GM12892 (cell line): Measurements from ENCODE around the gene RFPL1.

ENCODE experiments used
- DNase-seq: peaks from one replicate; pipeline ENCODE4 v3.0.0; 2011; ENCODE audit not compliant: insufficient read length
- FAIRE-seq: peaks from 2 replicates; lab custom pipeline; 2011; peaks lifted over from hg19 to GRCh38; lab: Jason Lieb, UNC
- POLR2A ChIP-seq: IDR thresholded peaks from 2 replicates; pipeline ENCODE4 v1.6.1; 2011; ENCODE audit warnings: low read depth, low read length, control low read depth
- POLR2AphosphoS5 ChIP-seq: IDR thresholded peaks from 2 replicates; pipeline ENCODE4 v1.6.1; 2011; ENCODE audit warnings: low read depth, low read length, control low read depth
- TAF1 ChIP-seq: IDR thresholded peaks from 2 replicates; pipeline ENCODE4 v1.6.1; 2011; ENCODE audit warnings: low read depth, mild to moderate bottlenecking, control low read depth, low read length, borderline replicate concordance

RFPL1 gene

DNA sequence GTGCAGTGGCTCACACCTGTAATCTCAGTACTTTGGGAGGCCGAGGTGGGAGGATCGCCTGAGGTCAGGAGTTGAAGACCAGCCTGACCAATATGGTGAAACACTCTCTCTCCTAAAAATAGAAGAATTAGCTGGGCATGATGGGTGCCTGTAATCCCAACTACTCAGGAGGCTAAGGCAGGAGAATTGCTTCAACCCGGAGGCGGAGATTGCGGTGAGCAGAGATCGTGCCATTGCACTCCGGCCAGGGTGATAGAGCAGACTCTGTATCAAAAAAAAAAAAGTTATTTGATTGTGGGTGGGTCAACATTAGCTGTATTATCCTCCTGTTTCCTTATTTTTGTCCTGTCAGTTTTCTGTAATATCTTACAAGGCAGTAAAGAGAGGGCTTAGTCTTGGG lies 11.9 kb upstream of the RFPL1 start:
- DNase-seq (no peak), FAIRE-seq (no peak)
- TF ChIP-seq POLR2A = no peak
- TF ChIP-seq TAF1 = no peak
- TF ChIP-seq POLR2AphosphoS5 = no peak

DNA sequence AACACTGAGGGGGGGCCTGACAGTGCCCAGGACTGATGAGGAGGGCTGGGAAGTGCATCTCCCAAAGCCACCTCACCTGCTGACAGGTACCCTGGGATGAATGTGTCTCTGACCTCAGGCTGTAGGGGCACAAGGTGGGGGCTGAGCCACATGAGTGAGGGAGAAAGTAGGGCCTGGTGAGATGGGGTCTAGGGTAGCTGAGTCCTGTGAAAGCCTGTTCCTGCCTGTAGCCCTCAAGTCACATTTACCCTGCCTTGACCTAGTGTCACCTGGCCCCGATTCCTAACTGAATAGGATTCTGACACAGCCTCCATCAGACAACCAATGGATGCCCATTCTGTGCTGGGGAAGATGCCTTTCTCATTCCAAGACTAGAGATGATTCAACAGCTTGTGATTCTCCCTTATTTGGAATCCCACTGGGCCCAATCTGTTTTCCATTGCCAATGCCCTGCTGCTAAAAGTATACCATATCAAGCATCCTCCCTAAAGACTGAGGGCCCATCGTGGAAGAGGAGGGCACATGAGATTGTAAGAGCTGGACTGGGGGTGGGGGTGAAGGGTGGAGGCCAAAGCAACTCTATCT lies 11.1 kb upstream of the RFPL1 start:
- FAIRE-seq = no peak
- no peak for DNase-seq
- TF ChIP-seq POLR2AphosphoS5 = no peak
- TF ChIP-seq TAF1 = no peak
- no peak for TF ChIP-seq POLR2A

DNA sequence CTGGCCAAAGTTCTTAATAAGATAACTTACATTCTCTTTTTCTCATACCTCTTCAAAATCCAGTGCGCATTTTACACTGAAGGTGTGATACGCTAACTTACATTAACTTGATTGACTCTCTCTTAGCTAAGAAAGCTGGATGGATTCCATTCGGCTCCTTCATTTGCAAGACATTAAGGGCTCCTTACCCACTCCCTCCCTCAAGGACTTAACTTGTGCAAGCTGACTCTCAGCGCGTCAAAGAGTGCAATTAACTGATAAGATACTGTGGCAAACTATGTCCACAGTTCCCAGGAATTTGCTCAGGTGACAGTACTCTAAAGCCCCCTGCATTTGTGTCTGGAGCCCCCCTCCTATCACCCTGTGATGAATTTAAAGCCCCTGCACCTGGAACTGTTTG lies 6.4 kb upstream of the RFPL1 start:
- DNase-seq = no peak
- FAIRE-seq = no peak
- TF ChIP-seq TAF1 (no peak), POLR2AphosphoS5 (no peak), POLR2A (no peak)

- FAIRE-seq = no peak
These were observed 4.5 kb upstream of the RFPL1 start for GRCh38 chr22:29433856-29434255.

DNA sequence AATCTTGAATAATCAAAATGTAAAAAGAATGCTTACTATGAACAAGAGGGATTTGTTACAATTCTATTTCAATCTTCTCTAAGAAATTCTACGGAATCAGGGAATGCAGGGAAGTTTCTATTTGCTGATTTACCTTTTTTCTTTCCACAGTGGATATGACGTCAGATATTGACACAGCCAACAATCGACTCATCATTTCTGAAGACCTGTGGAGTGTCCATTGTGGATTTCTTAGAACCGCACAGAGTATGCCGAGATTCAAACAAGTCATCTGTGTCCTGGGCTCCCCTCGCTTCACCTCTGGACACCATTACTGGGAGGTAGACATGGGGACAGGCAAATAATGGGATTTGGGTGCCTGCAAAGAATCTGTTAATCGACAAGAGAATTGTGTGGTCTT lies 4.1 kb upstream of the RFPL1 start:
- DNase-seq (no peak), FAIRE-seq (no peak)
- TF ChIP-seq POLR2AphosphoS5 (no peak), TAF1 (no peak), POLR2A (no peak)

More at GRCh38 chr22:29433856-29434255, 4.5 kb upstream of the RFPL1 start:
- TF ChIP-seq POLR2A = no peak
- TF ChIP-seq TAF1 = no peak
- TF ChIP-seq POLR2AphosphoS5 = no peak
- no peak for DNase-seq

GRCh38 chr22:29435236-29436136 lies 2.9 kb upstream of the RFPL1 start:
- FAIRE-seq = no peak
- no peak for DNase-seq
- no peak for TF ChIP-seq POLR2AphosphoS5
- no peak for TF ChIP-seq TAF1
- no peak for TF ChIP-seq POLR2A

DNA sequence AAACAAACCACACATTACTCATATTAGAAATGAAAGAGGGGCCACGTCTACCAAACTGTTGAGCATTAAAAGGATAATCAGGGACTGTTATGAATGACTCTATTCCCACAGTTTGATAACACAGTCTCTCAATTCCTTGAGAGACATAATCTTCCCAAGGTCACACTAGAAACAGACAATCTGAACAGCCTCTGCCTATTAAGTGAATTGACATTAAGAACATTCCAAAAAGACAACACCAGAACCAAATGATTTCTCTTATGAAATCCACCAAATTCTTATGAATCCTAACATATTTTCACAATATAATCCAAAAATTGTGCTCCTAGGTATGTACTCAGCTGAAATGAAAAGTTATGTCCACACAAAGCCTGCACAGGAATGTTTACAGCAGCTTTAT lies 4.6 kb downstream of the RFPL1 start:
- TF ChIP-seq TAF1 = no peak
- no peak for TF ChIP-seq POLR2AphosphoS5
- TF ChIP-seq POLR2A = no peak
- no peak for FAIRE-seq
- no peak for DNase-seq

DNA sequence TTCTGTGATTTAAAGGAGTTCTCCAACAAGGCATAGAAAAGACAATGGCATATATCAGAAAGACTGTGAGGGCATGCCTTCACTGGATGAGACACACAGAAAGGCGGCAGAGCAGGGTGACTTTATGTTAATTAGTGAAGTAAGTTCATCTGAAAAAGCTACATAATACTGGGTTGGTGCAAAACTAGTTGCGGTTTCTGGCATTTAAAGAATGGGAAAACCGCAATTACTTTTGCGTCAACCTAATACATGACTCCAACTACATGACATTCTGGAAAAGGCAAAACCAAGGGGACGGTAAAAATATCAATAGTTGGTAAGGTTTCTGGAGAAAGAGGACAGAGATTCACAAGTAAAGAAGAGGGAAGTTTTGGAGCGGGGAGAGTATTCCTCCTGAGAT lies 5.1 kb downstream of the RFPL1 start:
- TF ChIP-seq POLR2A (no peak), TAF1 (no peak), POLR2AphosphoS5 (no peak)
- no peak for DNase-seq
- FAIRE-seq = no peak

- no peak for FAIRE-seq
- DNase-seq = no peak
- TF ChIP-seq POLR2A = no peak
- no peak for TF ChIP-seq TAF1
These were observed 5.7 kb downstream of the RFPL1 start for GRCh38 chr22:29443861-29444792.

GRCh38 chr22:29445508-29445907 lies 7.1 kb downstream of the RFPL1 start:
- no peak for TF ChIP-seq TAF1
- no peak for TF ChIP-seq POLR2AphosphoS5
- no peak for TF ChIP-seq POLR2A
- no peak for DNase-seq
- FAIRE-seq = no peak

DNA sequence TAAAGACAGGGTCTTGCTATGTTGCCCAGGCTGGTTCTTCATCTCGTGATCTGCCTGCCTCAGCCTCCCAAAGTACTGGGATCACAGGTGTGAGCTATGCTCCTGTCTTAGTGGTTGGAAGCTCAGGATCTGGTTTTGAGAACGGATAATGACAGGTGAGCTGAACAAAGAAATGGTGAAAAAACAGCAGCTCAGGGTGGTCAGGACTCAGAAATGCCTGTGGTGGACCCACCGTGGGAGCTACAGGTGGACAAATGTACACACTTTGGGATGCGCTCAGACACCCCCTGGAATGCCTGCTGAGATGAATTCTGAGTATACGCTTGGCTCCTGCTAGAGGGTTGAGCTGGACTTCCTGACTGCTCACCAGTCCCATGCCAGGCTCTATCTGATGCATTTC lies 9.5 kb downstream of the RFPL1 start:
- TF ChIP-seq POLR2AphosphoS5 (no peak), POLR2A (no peak), TAF1 (no peak)
- FAIRE-seq = no peak
- DNase-seq = no peak
